Tibial artery (tissue), 4 donors: ENCODE data around the gene MT2A.

Source experiments
- DNase-seq, 2 donors: peaks; one replicate each; pipeline ENCODE4 v3.0.0-alpha.2; 2019
- H3K27ac ChIP-seq, 2 donors: fragments of 200-600 bp; sonication (generic) in 1 of 2; 1 replicate in 1 of 2; 2 replicates in 1 of 2; pipeline ENCODE4 v1.5.1; 2018 to 2019; ENCODE audit warnings: mild to moderate bottlenecking in 1 of 2
- H3K27me3 ChIP-seq, 2 donors: fragments of 200-600 bp; sonication (generic) in 1 of 2; one replicate each; pipeline versions ENCODE4 v1.5.1 to v1.6.0; 2016 to 2019
- H3K36me3 ChIP-seq, 3 donors: fragments of 200-600 bp; sonication (generic) in 2 of 3; one replicate each; pipeline ENCODE4 v1.5.1; 2016 to 2019; ENCODE audit warnings: mild to moderate bottlenecking in 2 of 3
- H3K4me1 ChIP-seq, 4 donors: fragments of 200-600 bp; sonication (generic) in 2 of 4; 1 replicate in 3 of 4; 2 replicates in 1 of 4; pipeline ENCODE4 v1.5.1; 2016 to 2019
- H3K4me3 ChIP-seq, 2 donors: fragments of 200-600 bp; sonication (generic) in 1 of 2; 1 replicate in 1 of 2; 2 replicates in 1 of 2; pipeline ENCODE4 v1.5.1; 2018 to 2019; ENCODE audit warnings: mild to moderate bottlenecking in 2 of 2
- H3K9me3 ChIP-seq, 3 donors: fragments of 200-600 bp; sonication (generic) in 1 of 3; one replicate each; pipeline ENCODE4 v1.5.1; 2016 to 2019
- intact Hi-C: fragments of 100-400 bp; cut with DNase I; formaldehyde crosslinking; loops from one replicate; pipeline ENCODE4 v1.15.0; 2023; ENCODE audit warnings: low total_unique reads
- TF ChIP-seq, protein P1 (sequence below), 2 experiments: fragments of 200-600 bp in 1 of 2; fragments of 450-650 bp in 1 of 2; IDR thresholded peaks; one replicate each; pipeline ENCODE4 v1.5.1; 2017 to 2019; ENCODE audit warnings: antibody characterized with exemption in 2 of 2, mild to moderate bottlenecking in 1 of 2, moderate library complexity in 1 of 2

MT2A gene

DNA sequence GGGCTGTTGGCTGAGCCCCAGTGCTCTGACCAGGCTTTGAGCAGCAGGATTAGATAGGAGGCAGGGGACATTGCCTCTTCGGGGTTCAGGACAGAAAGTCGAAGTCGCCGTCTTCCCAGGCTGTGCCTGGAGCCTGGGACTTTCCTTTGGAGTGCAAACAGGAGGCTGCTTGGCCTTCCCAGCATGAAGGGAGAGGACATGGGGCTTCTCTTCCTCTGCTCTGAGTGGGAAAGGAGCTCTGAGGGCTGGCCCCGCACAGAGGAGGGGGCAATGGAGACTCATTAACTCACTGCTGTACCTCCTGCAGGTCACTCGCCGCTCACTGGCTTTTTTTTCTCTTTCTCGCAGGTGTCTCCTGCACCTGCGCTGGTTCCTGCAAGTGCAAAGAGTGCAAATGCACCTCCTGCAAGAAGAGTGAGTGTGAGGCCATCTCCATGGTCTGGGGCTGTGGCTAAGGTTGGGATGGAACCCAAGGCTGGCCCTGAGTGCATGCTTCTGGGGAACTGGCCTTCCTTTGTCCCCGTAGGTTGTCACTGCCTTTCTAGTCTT lies 50.0 kb downstream of the MT2A start:
- peak in 1 of 2 donors; percentile 82 for DNase-seq
- Histone ChIP-seq H3K4me3 (peak overlapping the region; percentile 45 to 59), H3K27ac (no peak overlapping the region), H3K36me3 (no peaks in the 10 kb centered on the region), H3K9me3 (no peaks in the 10 kb centered on the region), H3K4me1 (peaks cover 0 to 29% (median 16%) of the 10 kb centered on the region in 4 donors), H3K27me3 (peaks cover 0 to 46% of the 10 kb centered on the region in 2 donors)
- TF ChIP-seq, protein P1, sequence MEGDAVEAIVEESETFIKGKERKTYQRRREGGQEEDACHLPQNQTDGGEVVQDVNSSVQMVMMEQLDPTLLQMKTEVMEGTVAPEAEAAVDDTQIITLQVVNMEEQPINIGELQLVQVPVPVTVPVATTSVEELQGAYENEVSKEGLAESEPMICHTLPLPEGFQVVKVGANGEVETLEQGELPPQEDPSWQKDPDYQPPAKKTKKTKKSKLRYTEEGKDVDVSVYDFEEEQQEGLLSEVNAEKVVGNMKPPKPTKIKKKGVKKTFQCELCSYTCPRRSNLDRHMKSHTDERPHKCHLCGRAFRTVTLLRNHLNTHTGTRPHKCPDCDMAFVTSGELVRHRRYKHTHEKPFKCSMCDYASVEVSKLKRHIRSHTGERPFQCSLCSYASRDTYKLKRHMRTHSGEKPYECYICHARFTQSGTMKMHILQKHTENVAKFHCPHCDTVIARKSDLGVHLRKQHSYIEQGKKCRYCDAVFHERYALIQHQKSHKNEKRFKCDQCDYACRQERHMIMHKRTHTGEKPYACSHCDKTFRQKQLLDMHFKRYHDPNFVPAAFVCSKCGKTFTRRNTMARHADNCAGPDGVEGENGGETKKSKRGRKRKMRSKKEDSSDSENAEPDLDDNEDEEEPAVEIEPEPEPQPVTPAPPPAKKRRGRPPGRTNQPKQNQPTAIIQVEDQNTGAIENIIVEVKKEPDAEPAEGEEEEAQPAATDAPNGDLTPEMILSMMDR (IDR thresholded peaks at IDR 0.05): no peak
- intact Hi-C loops: no loop called here
